Measurements from ENCODE around the gene CPEB4.

The CPEB4 gene

DNA sequence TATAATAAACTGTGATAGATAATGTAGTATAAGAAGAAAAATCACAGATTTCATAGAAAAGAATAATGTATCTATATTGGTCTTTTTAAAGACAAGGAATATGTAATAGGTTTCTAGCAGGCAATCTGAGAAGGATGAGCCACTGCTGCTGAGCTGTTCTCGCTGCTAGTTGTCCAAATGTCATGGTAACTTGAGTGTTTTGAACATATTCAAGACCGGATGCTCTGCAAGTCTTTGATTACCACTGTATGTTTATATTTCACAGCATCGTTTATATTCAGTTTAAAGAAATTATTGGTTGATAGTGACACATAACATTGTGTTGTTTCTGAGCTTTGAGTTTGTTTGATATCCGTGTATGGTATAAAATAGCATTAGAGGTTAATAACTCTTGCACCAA, 110.4 kb downstream of the CPEB4 start:
- H2AFZ ChIP-seq (ENCODE audit: low read depth, low read length, severe bottlenecking) = no peak overlapping the region
- H3K27ac ChIP-seq (ENCODE audit: low read depth, low read length) = no peak overlapping the region
- H3K27me3 ChIP-seq (ENCODE audit: low read length) = 0 out of 2 replicates have a peak, but pooled peaks cover 4% of the 10 kb centered on the region
- no peak overlapping the region for H3K4me3 ChIP-seq (ENCODE audit: insufficient read depth, low read length, poor library complexity, severe bottlenecking)
- no peaks in the 10 kb centered on the region for H3K9me3 ChIP-seq (ENCODE audit: insufficient read depth, low read length)
- H3K9ac ChIP-seq (ENCODE audit: low read length) = no peak overlapping the region
- H3K36me3 ChIP-seq (ENCODE audit: low read length) = no peaks in the 10 kb centered on the region
- no peaks in the 10 kb centered on the region for H3K79me2 ChIP-seq (ENCODE audit: insufficient read depth, low read length)
- no peaks in the 10 kb centered on the region for H4K20me1 ChIP-seq (ENCODE audit: low read depth, low read length)
- no peaks in the 10 kb centered on the region for H3F3A ChIP-seq (ENCODE audit: insufficient read depth)
- H3K4me2 ChIP-seq (ENCODE audit: low read depth, low read length, poor library complexity, severe bottlenecking) = no peak overlapping the region
- H3K9me2 ChIP-seq (replicated peaks; ENCODE audit: insufficient read depth, low read length) = no peaks in the 10 kb centered on the region
- TF ChIP-seq EZH2phosphoT487 (conservative IDR thresholded peaks at IDR 0.05; ENCODE audit: low read length) = no peak
- TF ChIP-seq, protein P1, sequence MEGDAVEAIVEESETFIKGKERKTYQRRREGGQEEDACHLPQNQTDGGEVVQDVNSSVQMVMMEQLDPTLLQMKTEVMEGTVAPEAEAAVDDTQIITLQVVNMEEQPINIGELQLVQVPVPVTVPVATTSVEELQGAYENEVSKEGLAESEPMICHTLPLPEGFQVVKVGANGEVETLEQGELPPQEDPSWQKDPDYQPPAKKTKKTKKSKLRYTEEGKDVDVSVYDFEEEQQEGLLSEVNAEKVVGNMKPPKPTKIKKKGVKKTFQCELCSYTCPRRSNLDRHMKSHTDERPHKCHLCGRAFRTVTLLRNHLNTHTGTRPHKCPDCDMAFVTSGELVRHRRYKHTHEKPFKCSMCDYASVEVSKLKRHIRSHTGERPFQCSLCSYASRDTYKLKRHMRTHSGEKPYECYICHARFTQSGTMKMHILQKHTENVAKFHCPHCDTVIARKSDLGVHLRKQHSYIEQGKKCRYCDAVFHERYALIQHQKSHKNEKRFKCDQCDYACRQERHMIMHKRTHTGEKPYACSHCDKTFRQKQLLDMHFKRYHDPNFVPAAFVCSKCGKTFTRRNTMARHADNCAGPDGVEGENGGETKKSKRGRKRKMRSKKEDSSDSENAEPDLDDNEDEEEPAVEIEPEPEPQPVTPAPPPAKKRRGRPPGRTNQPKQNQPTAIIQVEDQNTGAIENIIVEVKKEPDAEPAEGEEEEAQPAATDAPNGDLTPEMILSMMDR (IDR thresholded peaks at IDR 0.05; ENCODE audit: insufficient read depth, low read length, poor library complexity, severe bottlenecking) = no peak

DNA sequence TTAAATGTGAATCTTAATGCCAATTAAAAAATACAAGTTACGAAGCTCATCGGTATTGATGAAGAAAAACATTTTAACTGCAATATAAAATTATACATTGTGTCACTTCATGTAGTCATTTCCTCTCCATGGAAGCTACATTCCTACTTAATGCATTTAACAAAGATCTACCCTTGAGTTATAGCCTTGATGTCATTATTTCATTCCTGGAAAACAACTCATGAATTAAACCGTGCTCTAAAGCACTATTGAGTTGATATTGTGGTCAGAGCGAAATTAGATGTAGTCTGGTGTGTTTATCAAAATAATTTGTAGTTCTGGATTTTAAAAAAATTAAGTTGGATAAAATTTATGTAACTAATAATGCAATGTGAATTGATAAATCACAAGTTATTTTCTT, 111.9 kb downstream of the CPEB4 start:
- no peaks in the 10 kb centered on the region for H3K79me2 ChIP-seq (ENCODE audit: insufficient read depth, low read length)
- no peak overlapping the region for H3K4me3 ChIP-seq (ENCODE audit: insufficient read depth, low read length, poor library complexity, severe bottlenecking)
- H3K27ac ChIP-seq (ENCODE audit: low read depth, low read length) = no peak overlapping the region
- no peaks in the 10 kb centered on the region for H4K20me1 ChIP-seq (ENCODE audit: low read depth, low read length)
- H2AFZ ChIP-seq (ENCODE audit: low read depth, low read length, severe bottlenecking) = no peak overlapping the region
- H3K4me2 ChIP-seq (ENCODE audit: low read depth, low read length, poor library complexity, severe bottlenecking) = no peak overlapping the region
- no peak overlapping the region for H3K9ac ChIP-seq (ENCODE audit: low read length)
- H3K9me2 ChIP-seq (replicated peaks; ENCODE audit: insufficient read depth, low read length) = no peaks in the 10 kb centered on the region
- H3K36me3 ChIP-seq (ENCODE audit: low read length) = no peaks in the 10 kb centered on the region
- TF ChIP-seq, protein P1 (IDR thresholded peaks at IDR 0.05; ENCODE audit: insufficient read depth, low read length, poor library complexity, severe bottlenecking) = no peak
- TF ChIP-seq EZH2phosphoT487 (conservative IDR thresholded peaks at IDR 0.05; ENCODE audit: low read length) = no peak
- 0 out of 2 replicates have a peak, but pooled peaks cover 4% of the 10 kb centered on the region for H3K27me3 ChIP-seq (ENCODE audit: low read length)
- H3K9me3 ChIP-seq (ENCODE audit: insufficient read depth, low read length) = no peaks in the 10 kb centered on the region
- no peaks in the 10 kb centered on the region for H3F3A ChIP-seq (ENCODE audit: insufficient read depth)

DNA sequence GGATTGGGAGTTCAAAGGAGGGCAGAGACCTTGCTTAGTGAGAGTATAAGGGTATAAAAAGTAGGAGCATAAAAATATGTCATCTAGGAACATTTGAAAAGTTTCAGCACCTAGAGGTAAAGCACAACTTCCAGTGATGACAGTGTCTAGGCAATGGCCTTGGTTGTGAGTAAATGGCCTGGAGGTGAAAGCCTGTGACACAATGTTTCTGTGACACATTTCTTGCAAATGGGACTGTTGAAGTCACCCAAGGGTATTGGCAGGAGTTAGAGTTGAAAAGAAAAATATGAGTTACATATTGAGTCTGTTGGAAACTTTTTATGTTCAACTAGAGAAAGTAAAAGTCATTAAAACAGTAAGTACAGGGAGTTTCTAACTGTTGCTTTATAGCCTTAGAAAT, 115.6 kb downstream of the CPEB4 start:
- Histone ChIP-seq H3K36me3 (ENCODE audit: low read length) (no peaks in the 10 kb centered on the region), H3K4me2 (ENCODE audit: low read depth, low read length, poor library complexity, severe bottlenecking) (no peak overlapping the region), H3F3A (ENCODE audit: insufficient read depth) (no peaks in the 10 kb centered on the region), H3K27me3 (ENCODE audit: low read length) (0 out of 2 replicates have a peak, but pooled peaks cover 8% of the 10 kb centered on the region), H3K9ac (ENCODE audit: low read length) (no peak overlapping the region), H3K9me3 (ENCODE audit: insufficient read depth, low read length) (no peaks in the 10 kb centered on the region), H3K4me3 (ENCODE audit: insufficient read depth, low read length, poor library complexity, severe bottlenecking) (no peak overlapping the region), H3K27ac (ENCODE audit: low read depth, low read length) (no peak overlapping the region), H3K9me2 (replicated peaks; ENCODE audit: insufficient read depth, low read length) (no peaks in the 10 kb centered on the region), H3K79me2 (ENCODE audit: insufficient read depth, low read length) (no peaks in the 10 kb centered on the region), H4K20me1 (ENCODE audit: low read depth, low read length) (no peaks in the 10 kb centered on the region), H2AFZ (ENCODE audit: low read depth, low read length, severe bottlenecking) (no peak overlapping the region)
- no peak for TF ChIP-seq EZH2phosphoT487 (conservative IDR thresholded peaks at IDR 0.05; ENCODE audit: low read length)
- TF ChIP-seq, protein P1 (IDR thresholded peaks at IDR 0.05; ENCODE audit: insufficient read depth, low read length, poor library complexity, severe bottlenecking) = no peak

Measured in SU-DHL-6 (cell line).